GM19455 (cell line): Measurements from ENCODE around the gene PRKAR1B.
"Not testable (repeated sequence)": the region's sequence is repeated elsewhere in the genome, so short reads cannot be mapped to it uniquely, and the experiment has no call there.

Source experiments
- ATAC-seq: cut with Tn5 transposase; IDR thresholded peaks from one replicate; pipeline ENCODE4 v1.9.1; 2021; ENCODE audit not compliant: unreplicated experiment

The PRKAR1B gene

GRCh38 chr7:651032-651728 is 75.9 kb downstream of the PRKAR1B start:
- no peak for ATAC-seq

- ATAC-seq, result no peak
Measured at GRCh38 chr7:650339-651031, 76.6 kb downstream of the PRKAR1B start.

- no peak for ATAC-seq
Measured at GRCh38 chr7:646951-647350, 80.1 kb downstream of the PRKAR1B start.

- ATAC-seq, result no peak
Measured at GRCh38 chr7:646487-646886, 80.6 kb downstream of the PRKAR1B start.

- no peak for ATAC-seq
Measured at GRCh38 chr7:645606-646005, 81.5 kb downstream of the PRKAR1B start.

- no peak for ATAC-seq
Measured at GRCh38 chr7:644381-645305, 82.4 kb downstream of the PRKAR1B start.

GRCh38 chr7:641966-642365 is 85.1 kb downstream of the PRKAR1B start:
- ATAC-seq, result no peak

GRCh38 chr7:641269-641671 is 85.8 kb downstream of the PRKAR1B start:
- no peak for ATAC-seq

- ATAC-seq, result no peak
Measured at GRCh38 chr7:638256-639011, 88.6 kb downstream of the PRKAR1B start.

- no peak for ATAC-seq
Measured at GRCh38 chr7:637826-638225, 89.3 kb downstream of the PRKAR1B start.

GRCh38 chr7:636396-636795 is 90.7 kb downstream of the PRKAR1B start:
- ATAC-seq, result no peak

GRCh38 chr7:635687-636382 is 91.2 kb downstream of the PRKAR1B start:
- ATAC-seq, result not testable (repeated sequence)

GRCh38 chr7:635227-635626 is 91.9 kb downstream of the PRKAR1B start:
- ATAC-seq, result no peak

GRCh38 chr7:633381-634018 is 93.6 kb downstream of the PRKAR1B start:
- no peak for ATAC-seq

- no peak for ATAC-seq
Measured at GRCh38 chr7:632831-633210, 94.3 kb downstream of the PRKAR1B start.

GRCh38 chr7:631964-632830 is 94.9 kb downstream of the PRKAR1B start:
- no peak for ATAC-seq

GRCh38 chr7:631291-631711 is 95.8 kb downstream of the PRKAR1B start:
- ATAC-seq, result no peak

GRCh38 chr7:630539-630938 is 96.5 kb downstream of the PRKAR1B start:
- no peak for ATAC-seq

- ATAC-seq, result no peak
Measured at GRCh38 chr7:630111-630511, 97.0 kb downstream of the PRKAR1B start.
